SIG-M5 (cell line): ENCODE data around the gene ANKMY1.
"Not testable (repeated sequence)": the region's sequence is repeated elsewhere in the genome, so short reads cannot be mapped to it uniquely, and the experiment has no call there.

ENCODE experiments used
- DNase-seq: peaks from one replicate; lab custom pipeline; 2025; lab: John Stamatoyannopoulos, UW

Gene ANKMY1

DNA sequence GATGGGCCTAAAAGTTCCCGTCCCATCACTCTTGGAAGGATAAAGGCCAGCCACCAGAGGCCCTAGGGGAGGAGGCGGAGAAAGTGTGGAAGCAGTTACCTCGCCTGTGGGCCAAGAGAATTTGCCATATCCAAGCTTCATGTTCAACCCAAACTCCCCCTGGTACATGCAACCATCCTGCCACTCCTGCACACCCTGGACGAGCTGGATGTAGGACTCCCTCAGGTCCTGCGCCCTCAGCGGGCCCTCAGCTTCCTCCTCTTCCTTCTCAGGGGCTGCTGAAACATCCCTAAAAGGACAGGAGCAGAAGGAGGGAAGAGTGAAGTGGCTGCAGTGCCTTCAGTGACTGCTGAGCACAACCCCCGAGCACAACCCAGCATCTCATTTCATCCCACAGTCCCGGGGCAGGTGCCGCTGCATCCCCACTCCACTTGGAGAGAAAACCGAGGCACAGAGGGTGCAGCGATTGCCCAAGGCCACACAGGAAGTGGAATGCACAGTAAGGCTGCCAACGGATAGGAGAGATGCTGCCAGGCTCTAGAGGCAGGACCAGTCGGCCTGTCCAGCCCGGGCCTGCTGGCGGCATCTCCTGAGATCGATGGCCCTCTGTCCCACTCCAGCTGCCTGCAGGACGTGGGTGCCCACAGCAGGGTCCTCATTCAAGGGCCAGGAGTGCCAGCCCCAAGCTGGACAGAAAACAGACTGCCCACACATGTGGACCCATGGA lies 2.9 kb downstream of the ANKMY1 start:
- no peak for DNase-seq

DNA sequence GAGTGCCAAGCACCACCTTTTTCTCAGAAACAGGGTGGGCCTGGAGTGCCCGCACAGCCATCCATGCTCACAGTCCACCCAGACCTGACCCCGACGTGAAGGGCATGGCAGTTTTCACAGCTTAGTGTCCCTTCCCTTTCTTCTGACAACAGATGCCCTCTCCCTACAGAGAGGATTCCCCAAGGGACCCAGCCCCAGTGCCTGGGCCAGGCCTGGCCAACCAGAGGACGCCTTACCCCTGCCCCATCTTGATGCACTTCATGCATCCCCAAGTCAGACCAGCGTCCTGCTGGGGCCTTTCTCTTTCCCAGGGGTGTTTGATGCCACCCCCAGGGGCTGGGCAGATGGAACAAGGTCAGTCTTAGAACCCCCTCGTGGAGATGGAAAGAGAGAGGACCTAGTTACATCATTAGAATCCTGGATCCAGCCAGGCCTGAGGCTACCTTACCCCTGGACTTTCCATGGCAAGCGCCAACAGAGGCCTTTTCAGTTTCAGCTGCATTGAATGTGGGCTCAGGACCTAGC lies 3.8 kb downstream of the ANKMY1 start:
- DNase-seq: no peak

GRCh38 chr2:240551811-240552210 lies 6.0 kb downstream of the ANKMY1 start:
- no peak for DNase-seq

DNA sequence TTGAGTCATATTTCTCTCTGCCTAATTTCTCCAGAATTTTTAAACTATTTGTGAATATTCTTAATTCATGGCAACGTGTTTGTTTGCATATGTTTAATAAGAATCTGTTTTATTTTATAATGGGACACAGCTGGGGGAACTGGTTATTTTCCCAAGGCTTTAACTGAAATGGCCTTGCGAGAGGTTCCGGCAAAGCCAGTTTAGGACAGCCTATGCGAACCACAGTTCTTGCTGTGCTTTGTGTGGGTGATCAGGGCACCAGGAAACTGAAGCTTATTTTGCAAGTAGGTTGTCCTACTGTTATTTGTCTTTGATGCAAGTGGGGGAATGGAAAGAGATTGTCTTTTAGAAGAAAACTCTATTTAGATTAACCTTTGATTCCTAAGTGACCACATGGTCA lies 6.5 kb downstream of the ANKMY1 start:
- no peak for DNase-seq

DNA sequence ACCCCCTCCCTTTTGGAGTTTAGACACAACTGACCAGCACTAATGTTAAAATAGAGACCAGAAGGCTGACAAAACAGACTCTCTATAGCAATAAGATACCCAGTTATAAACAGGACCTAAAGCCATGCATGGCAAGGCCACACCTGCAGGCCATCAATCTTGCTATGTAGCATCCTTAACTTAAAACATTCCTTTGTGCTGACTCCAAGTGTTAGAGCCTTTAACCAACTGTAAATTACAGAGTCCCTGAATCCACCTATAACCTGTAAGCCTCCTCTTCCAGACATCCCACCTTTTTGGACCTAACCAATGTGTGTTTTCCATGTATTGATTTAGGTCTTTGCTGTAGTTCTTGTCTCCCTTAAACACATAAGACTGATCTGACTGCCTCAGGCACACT lies 17.9 kb downstream of the ANKMY1 start:
- no peak for DNase-seq

GRCh38 chr2:240539101-240539500 lies 18.7 kb downstream of the ANKMY1 start:
- DNase-seq: not testable (repeated sequence)

DNA sequence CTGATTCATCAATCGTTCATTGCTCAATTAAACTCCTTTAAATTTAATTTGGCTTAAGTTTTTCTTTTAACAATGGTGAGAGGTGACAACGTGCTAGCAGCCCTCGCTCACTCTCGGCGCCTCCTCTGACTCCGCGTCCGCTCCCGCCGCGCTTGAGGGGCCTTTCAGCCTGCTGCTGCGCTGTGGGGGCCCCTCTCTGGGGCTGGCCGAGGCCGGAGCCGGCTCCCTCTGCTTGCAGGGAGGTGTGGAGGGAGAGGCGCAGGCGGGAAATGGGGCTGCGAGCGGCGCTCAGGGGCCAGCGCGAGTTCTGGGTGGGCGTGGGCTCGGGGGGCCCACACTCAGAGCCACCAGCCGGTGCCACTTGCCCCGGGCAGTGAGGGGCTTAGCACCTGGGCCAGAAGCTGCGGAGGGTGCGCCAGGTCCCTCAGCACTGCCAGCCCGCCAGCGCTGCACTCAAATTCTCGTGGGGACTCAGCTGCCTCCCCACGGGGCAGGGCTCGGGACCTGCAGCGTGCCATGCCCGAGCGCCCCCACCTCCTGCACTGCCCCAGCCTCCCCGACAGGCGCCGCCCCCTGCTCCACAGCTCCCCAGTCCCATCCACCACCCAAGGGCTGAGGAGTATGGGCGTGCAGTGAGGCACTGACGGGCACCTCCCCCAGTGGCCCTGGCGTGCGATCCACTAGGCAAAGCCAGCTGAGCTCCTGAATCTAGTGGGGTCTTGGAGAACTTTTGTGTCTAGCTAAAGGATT lies 19.6 kb downstream of the ANKMY1 start:
- DNase-seq: no peak

DNA sequence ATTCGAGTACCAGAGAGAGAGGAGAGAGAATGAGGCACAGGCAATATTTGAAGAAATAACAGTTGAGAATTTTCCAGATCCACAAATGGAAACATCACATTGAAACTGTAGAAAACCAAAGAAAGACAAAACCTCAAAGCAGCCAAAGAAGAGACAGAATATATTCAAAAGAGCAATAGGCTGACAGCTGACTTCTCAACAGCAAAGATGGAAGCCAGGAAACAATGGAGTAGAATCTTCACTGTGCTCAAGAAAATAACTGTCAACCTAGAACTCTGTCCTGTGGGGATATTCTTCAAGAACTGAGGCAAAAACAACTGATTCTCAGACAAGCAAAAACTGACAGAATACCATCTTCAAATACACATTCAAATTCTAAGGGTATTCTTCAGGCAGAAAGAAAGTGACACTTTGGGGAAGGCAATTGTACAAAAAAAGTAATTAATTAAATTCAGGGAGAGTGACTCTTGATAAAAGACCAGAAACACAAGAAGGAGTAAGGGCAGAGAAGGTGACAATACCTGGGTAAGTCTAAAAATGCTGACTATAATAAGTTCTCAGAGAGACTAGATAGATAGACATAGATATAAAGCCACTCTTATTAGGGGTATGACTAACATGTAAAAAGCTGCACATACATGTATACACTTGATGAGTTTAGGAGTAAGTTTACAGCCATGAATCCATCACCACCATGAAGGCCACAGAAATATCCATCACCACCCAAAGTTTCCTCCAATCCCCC lies 25.6 kb downstream of the ANKMY1 start:
- DNase-seq: no peak

DNA sequence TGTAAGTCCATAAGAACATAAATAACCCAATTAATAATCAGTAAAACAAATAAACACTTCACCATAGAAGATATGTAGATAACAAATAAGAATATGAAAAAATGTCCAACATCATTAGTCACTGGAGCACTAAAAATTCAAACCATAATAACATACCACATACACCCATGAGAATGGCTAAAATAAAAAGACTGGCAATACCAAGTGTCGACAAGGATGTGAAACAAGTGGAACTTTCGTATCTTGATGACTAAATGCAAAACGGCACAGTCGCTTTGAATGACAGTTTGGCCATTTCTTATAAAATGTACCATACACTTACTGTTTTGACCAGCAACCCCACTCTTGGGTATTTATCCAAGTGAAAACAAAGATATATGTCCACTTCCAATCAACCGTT lies 26.8 kb downstream of the ANKMY1 start:
- no peak for DNase-seq

DNA sequence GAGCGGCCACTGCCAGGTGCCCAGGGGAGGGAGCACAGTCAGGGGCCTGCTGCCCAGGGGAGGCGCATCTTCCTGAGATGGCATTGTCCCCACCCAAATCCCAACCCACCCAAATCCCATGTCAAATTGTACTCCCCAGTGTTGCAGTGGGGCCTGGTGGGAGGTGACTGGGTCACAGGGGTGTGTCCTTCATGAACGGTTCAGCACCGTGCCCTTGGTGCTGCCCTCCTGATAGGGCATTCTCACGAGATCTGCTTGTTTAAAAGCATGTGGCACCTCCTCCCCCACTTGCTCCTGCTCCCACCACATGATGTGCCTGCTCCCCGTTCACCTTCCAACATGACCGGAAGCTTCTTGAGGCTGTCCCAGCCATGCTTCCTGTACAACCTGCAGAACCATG lies 27.6 kb downstream of the ANKMY1 start:
- DNase-seq: no peak

GRCh38 chr2:240529344-240529999 lies 28.3 kb downstream of the ANKMY1 start:
- no peak for DNase-seq

DNA sequence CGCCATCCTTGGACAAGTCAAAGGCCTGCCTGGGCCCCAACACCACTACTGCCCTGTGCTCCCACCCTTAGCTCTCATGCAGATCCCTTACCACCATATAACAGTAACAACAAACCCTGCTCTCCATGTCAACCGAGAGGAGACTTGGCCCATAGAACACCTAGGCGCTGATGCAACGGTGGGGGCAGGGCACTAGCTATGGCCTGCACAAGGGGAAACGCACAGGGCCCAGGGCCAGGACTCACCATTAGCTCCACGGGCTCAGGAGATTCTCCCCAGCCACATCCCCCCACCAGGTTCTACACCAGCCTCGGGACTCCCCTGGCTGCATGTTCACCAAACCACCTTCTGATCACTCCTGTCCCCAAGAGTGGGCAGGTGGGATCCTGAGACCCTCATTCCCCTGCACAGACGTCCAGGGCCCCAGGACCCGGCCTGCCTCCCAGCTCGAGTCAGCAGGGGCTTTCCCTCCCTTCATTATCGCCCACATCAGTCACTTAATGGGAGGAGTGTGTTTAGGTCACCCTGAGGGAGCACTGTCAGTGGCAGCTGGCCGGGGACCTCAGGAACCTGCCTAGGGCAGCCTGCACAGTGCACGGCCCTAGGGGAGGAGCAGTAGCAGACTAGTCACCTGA lies 29.3 kb downstream of the ANKMY1 start:
- no peak for DNase-seq

- no peak for DNase-seq
These were observed 30.5 kb downstream of the ANKMY1 start for GRCh38 chr2:240527153-240527750.

DNA sequence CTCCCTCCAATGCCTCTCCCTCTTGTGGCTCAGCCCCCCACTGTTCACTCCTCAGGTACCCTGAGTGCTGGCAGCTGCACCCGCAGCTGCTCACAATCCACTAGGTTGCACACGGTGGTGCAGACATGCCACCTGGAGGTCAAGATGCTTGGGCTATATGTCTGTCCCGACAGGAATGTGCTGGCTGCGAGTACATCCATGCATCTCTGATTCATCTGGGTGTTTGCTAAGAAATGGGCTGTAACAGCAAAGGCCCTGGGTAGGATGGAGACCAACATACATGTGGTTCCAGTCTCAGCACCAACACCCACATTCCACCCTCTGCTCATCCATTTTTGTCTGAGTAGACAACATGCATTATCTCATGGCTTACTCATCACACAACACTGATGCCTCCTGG lies 31.3 kb downstream of the ANKMY1 start:
- DNase-seq: no peak

- no peak for DNase-seq
These were observed 32.0 kb downstream of the ANKMY1 start for GRCh38 chr2:240525802-240526201.

- no peak for DNase-seq
These were observed 32.6 kb downstream of the ANKMY1 start for GRCh38 chr2:240524963-240525718.

GRCh38 chr2:240523451-240524281 lies 34.1 kb downstream of the ANKMY1 start:
- no peak for DNase-seq

DNA sequence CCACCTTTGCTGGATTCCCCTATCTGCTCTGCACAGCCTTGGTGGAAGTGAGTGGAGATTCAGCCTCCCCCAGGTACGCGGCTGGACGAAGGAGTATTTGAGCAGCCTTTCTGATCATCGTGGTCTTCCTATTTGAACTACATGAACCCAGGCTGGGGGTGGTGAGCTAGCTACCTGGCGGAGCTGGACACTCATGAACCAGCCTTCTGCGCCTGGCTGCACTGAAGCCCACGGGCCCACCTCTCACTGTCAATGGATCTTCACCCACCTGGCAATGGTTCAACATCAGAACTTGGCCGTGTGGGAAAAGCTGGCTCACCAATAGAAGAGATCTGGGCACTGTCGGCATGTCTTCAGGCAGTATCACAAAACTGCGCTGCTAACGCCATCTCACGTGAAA lies 35.4 kb downstream of the ANKMY1 start:
- DNase-seq: no peak

DNA sequence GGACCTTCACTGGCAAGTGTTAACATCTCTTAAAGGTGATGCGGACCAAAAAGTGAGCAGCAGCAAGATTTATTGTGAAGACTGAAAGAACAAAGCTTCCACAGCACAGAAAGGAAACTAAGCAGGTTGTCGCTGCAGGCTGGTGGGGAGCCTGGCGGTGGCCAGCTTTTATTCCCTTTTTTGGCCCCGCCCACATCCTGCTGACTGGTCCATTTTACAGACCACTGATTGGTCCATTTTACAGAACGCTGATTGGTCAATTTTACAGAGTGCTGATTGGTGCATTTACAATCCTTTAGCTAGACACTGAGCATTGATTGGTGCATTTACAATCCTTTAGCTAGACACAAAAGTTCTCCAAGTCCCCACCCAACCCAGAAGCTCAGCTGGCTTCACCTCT lies 35.9 kb downstream of the ANKMY1 start:
- not testable (repeated sequence) for DNase-seq

- no peak for DNase-seq
These were observed 36.8 kb downstream of the ANKMY1 start for GRCh38 chr2:240520974-240521350.
